WERI-Rb-1 (cell line): ENCODE results near the gene ARMH1.

ENCODE experiments used
- DNase-seq: peaks from one replicate; pipeline ENCODE4 v3.0.0-alpha.2; 2020
- H3K27ac ChIP-seq: fragments of 250-450 bp; sonication (Bioruptor Pico); 2 replicates; pipeline ENCODE4 v1.5.1; 2020; ENCODE audit warnings: mild to moderate bottlenecking, moderate library complexity
- H3K27me3 ChIP-seq: fragments of 250-450 bp; sonication (Bioruptor Pico); 2 replicates; pipeline ENCODE4 v1.5.1; 2021; ENCODE audit warnings: mild to moderate bottlenecking, low read depth, moderate library complexity; ENCODE audit not compliant: insufficient read depth, severe bottlenecking
- H3K36me3 ChIP-seq: fragments of 250-450 bp; sonication (Bioruptor Pico); 2 replicates; pipeline ENCODE4 v1.5.1; 2020; ENCODE audit warnings: mild to moderate bottlenecking, moderate library complexity
- H3K4me3 ChIP-seq: 2 replicates; pipeline ENCODE4 v1.5.1; 2011; ENCODE audit warnings: low read depth, mild to moderate bottlenecking, control low read depth, low read length
- H3K9me3 ChIP-seq: fragments of 250-450 bp; sonication (Bioruptor Pico); 2 replicates; pipeline ENCODE4 v1.5.1; 2021; ENCODE audit warnings: mild to moderate bottlenecking, moderate library complexity; ENCODE audit not compliant: severe bottlenecking
- TF ChIP-seq, protein P1 (sequence below): IDR thresholded peaks from 2 replicates; pipeline ENCODE4 v1.5.1; 2011; ENCODE audit warnings: low read depth, mild to moderate bottlenecking, control low read depth, inconsistent platforms, low read length

ARMH1 gene

DNA sequence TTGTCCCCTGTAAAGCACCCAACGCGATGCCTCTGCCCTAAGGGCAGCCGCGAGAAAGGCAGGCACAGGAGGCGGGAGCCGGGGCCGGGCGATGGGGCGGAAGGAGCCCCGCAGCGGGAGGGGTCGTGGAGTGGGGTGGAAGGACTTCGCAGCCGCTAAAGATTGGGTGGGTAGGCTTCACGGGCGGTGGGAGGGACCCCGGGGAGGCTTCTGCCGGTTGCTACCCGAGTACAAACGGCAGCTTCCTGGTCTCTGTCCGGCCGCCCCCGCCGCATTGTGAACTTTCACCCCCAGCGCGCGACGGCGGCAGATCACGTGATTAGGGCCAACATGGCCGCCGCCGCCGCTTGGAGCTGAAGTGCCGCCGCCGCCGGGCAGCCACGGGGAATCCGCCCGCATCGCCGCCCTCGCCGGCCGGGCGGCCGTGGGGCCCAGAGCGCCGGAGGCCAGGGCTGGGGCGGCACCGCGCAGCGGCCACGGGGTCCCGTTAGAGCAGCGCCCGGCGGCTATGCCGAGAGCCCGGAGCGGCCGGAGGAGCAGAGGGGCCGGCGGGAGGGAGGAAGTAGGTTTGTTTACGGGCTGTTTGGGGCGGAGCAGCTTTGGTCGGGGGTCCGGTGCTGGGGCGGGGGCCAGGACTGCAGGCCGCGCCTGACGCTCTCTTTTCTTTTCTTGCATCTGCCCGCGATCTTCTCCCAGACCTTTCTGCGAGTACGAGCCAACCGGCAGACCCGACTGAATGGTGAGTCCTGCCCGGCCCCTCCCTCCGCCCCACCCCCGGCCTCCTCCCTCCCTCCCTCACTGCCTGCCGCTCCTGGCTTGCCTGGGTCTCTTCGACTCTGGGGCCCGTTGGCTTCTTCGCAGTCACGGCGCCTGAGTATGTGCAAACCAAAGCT, 42.6 kb upstream of the ARMH1 start:
- Histone ChIP-seq H3K27ac (peak overlapping the region; percentile 98), H3K36me3 (peaks cover 46% of the 10 kb centered on the region), H3K27me3 (no peaks in the 10 kb centered on the region), H3K4me3 (peak overlapping the region; percentile 75), H3K9me3 (no peaks in the 10 kb centered on the region)
- DNase-seq: peak; percentile 89
- TF ChIP-seq, protein P1, sequence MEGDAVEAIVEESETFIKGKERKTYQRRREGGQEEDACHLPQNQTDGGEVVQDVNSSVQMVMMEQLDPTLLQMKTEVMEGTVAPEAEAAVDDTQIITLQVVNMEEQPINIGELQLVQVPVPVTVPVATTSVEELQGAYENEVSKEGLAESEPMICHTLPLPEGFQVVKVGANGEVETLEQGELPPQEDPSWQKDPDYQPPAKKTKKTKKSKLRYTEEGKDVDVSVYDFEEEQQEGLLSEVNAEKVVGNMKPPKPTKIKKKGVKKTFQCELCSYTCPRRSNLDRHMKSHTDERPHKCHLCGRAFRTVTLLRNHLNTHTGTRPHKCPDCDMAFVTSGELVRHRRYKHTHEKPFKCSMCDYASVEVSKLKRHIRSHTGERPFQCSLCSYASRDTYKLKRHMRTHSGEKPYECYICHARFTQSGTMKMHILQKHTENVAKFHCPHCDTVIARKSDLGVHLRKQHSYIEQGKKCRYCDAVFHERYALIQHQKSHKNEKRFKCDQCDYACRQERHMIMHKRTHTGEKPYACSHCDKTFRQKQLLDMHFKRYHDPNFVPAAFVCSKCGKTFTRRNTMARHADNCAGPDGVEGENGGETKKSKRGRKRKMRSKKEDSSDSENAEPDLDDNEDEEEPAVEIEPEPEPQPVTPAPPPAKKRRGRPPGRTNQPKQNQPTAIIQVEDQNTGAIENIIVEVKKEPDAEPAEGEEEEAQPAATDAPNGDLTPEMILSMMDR: no peak

DNA sequence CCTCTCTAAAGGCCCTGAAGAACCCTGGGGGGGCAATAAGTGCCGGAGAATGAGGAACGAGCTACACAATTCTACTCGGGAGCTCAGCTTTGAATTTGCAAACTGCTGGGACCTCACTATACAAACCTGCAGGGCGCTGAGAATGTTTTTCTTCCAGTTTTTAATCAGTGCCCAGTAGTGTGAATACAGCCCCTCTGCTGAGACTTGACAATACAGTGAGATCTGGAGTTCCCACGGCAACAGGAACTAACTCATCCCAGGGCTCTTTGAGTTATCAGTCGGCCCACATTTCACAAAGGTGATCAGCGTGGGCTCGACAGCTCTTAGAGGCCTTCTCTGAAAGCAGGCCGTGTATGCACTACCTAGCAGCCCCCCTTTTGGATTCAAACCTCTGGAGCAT, 41.9 kb upstream of the ARMH1 start:
- H3K27me3 ChIP-seq: no peaks in the 10 kb centered on the region
- no peaks in the 10 kb centered on the region for H3K9me3 ChIP-seq
- DNase-seq: no peak
- peak overlapping the region; percentile 98 for H3K27ac ChIP-seq
- peaks cover 52% of the 10 kb centered on the region for H3K36me3 ChIP-seq
- H3K4me3 ChIP-seq: peak overlapping the region; percentile 75
- TF ChIP-seq, protein P1: no peak

- TF ChIP-seq, protein P1: no peak
- Histone ChIP-seq H3K27ac (peak overlapping the region; percentile 97), H3K4me3 (no peak overlapping the region), H3K36me3 (peaks cover 65% of the 10 kb centered on the region), H3K9me3 (no peaks in the 10 kb centered on the region), H3K27me3 (no peaks in the 10 kb centered on the region)
- no peak for DNase-seq
These were observed 39.8 kb upstream of the ARMH1 start for GRCh38 chr1:44634606-44635189.

GRCh38 chr1:44635439-44635838, 39.1 kb upstream of the ARMH1 start:
- Histone ChIP-seq H3K4me3 (no peak overlapping the region), H3K36me3 (peaks cover 68% of the 10 kb centered on the region), H3K27me3 (no peaks in the 10 kb centered on the region), H3K27ac (peak overlapping the region; percentile 97), H3K9me3 (no peaks in the 10 kb centered on the region)
- TF ChIP-seq, protein P1: no peak
- DNase-seq: no peak

- TF ChIP-seq, protein P1: no peak
- no peak for DNase-seq
- no peaks in the 10 kb centered on the region for H3K27me3 ChIP-seq
- H3K36me3 ChIP-seq: peaks cover 76% of the 10 kb centered on the region
- H3K27ac ChIP-seq: peak overlapping the region; percentile 97
- H3K9me3 ChIP-seq: no peaks in the 10 kb centered on the region
- H3K4me3 ChIP-seq: no peak overlapping the region
These were observed 38.3 kb upstream of the ARMH1 start for GRCh38 chr1:44636083-44636687.
